ENCODE results near the gene ADRA2C.

GRCh38 chr4:3771164-3771809, 5.1 kb downstream of the ADRA2C start:
- TF ChIP-seq REST (IDR thresholded peaks at IDR 0.05; ENCODE audit: insufficient read depth in 1 of 2, low read depth in 2 of 2, low read length in 1 of 2): no peak
- TF ChIP-seq CTCF (IDR thresholded peaks at IDR 0.05): no peak

Data from Panc1 (cell line).